Loucy (cell line): ENCODE results near the gene INPP5K.

Source experiments
- EZH2phosphoT487 ChIP-seq: fragments of 200-600 bp; IDR thresholded peaks from 2 replicates; pipeline ENCODE4 v1.6.1; 2018; ENCODE audit warnings: antibody characterized with exemption, mild to moderate bottlenecking, moderate library complexity, borderline replicate concordance
- TF ChIP-seq, protein P1 (sequence below): fragments of 200-600 bp; sonication (generic); conservative IDR thresholded peaks from 2 replicates; pipeline ENCODE4 v1.5.1; 2014; ENCODE audit warnings: mild to moderate bottlenecking, antibody characterized with exemption, low read length

DNA sequence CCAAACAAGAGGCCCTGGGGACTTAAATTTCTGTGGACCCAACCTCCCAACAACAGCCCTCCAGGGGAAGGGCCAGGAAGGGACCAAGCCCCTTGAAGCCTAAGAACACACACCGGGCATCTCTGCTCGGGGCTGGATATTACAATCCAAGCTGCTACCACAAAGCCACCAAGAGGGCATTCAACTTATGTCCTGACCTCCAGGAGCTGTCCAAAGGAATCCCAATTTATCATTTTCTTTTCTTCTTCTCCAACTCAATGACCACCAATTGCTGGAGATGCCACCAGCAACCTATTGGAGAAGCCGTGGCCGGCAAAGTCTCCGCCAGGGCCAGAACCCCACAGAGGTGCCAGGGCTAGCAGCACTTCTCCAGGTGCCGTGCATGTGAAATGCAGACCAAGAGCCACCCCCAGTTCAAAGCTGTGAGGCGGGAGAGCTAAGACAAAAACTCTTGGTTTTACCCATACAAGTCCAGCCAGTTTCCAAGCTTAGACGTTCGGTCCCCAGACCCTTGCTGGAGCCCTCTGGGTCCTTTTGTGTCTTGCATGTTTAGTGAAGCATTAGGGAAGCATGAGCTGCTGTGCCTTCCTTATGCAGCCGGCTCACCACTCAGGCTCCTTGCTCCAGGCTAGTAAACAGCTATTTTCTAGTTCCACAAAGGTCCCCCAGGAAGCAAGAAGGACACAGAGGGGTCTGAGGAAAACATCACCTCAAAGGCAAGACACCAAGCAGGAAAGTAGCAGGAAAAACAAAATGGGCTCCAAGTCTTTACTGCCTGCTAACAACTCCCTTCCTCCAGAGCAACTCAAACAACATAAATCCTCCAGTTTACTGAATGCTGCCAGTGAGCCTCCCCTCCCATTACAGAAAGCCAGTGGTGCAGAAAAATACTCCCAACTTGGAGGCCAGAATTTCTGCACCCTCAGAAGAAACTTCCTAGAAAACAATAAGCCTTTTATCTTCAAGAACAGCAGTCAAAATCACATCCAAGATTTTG, 42.9 kb upstream of the INPP5K start:
- TF ChIP-seq, protein P1, sequence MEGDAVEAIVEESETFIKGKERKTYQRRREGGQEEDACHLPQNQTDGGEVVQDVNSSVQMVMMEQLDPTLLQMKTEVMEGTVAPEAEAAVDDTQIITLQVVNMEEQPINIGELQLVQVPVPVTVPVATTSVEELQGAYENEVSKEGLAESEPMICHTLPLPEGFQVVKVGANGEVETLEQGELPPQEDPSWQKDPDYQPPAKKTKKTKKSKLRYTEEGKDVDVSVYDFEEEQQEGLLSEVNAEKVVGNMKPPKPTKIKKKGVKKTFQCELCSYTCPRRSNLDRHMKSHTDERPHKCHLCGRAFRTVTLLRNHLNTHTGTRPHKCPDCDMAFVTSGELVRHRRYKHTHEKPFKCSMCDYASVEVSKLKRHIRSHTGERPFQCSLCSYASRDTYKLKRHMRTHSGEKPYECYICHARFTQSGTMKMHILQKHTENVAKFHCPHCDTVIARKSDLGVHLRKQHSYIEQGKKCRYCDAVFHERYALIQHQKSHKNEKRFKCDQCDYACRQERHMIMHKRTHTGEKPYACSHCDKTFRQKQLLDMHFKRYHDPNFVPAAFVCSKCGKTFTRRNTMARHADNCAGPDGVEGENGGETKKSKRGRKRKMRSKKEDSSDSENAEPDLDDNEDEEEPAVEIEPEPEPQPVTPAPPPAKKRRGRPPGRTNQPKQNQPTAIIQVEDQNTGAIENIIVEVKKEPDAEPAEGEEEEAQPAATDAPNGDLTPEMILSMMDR: no peak
- TF ChIP-seq EZH2phosphoT487: no peak
